RWPE2 (cell line): Measurements from ENCODE around the gene SMYD3.
A peak's percentile ranks its signal among the peaks of the same experiment; 100 is the strongest.

Experiments used
- ATAC-seq: fragments of 200-7000 bp; cut with Tn5 transposase; 3 replicates; pipeline ENCODE4 v1.9.1; 2021; ENCODE audit warnings: low read depth
- DNase-seq: peaks from one replicate; pipeline ENCODE4 v3.0.0-alpha.2; 2020; ENCODE audit warnings: low spot score
- H3K27ac ChIP-seq: fragments of 450-650 bp; 2 replicates; pipeline ENCODE4 v1.5.1; 2017; ENCODE audit warnings: mild to moderate bottlenecking; ENCODE audit not compliant: poor library complexity, severe bottlenecking
- H3K27me3 ChIP-seq: fragments of 250-450 bp; sonication (Bioruptor Pico); 2 replicates; pipeline ENCODE4 v1.5.1; 2021; ENCODE audit warnings: mild to moderate bottlenecking, moderate library complexity; ENCODE audit not compliant: insufficient read depth, poor library complexity, severe bottlenecking
- H3K36me3 ChIP-seq: fragments of 250-450 bp; sonication (Bioruptor Pico); 2 replicates; pipeline ENCODE4 v1.5.1; 2020; ENCODE audit warnings: low read depth, mild to moderate bottlenecking, moderate library complexity
- H3K4me1 ChIP-seq: fragments of 250-450 bp; sonication (Bioruptor Pico); 2 replicates; pipeline ENCODE4 v1.5.1; 2021; ENCODE audit warnings: mild to moderate bottlenecking, moderate library complexity; ENCODE audit not compliant: insufficient read depth, poor library complexity, severe bottlenecking
- H3K4me3 ChIP-seq: fragments of 250-450 bp; sonication (Bioruptor Pico); 2 replicates; pipeline ENCODE4 v1.5.1; 2021; ENCODE audit warnings: mild to moderate bottlenecking, moderate library complexity; ENCODE audit not compliant: severe bottlenecking
- H3K9me3 ChIP-seq: fragments of 250-450 bp; sonication (Bioruptor Pico); 2 replicates; pipeline ENCODE4 v1.5.1; 2021; ENCODE audit warnings: mild to moderate bottlenecking, moderate library complexity; ENCODE audit not compliant: severe bottlenecking
- CTCF ChIP-seq: fragments of 450-650 bp; IDR thresholded peaks from one replicate; pipeline ENCODE4 v1.5.1; 2017; ENCODE audit warnings: mild to moderate bottlenecking, moderate library complexity; ENCODE audit not compliant: poor library complexity, severe bottlenecking

SMYD3 gene

GRCh38 chr1:246001142-246001836 lies 505.8 kb downstream of the SMYD3 start:
- no peak for TF ChIP-seq CTCF
- no peak overlapping the region for H3K27ac ChIP-seq
- H3K9me3 ChIP-seq: no peaks in the 10 kb centered on the region
- no peaks in the 10 kb centered on the region for H3K27me3 ChIP-seq
- H3K4me3 ChIP-seq: no peak overlapping the region
- peaks cover 7% of the 10 kb centered on the region for H3K4me1 ChIP-seq
- ATAC-seq (no peak), DNase-seq (no peak)
- no peaks in the 10 kb centered on the region for H3K36me3 ChIP-seq

GRCh38 chr1:246000638-246001015 lies 506.5 kb downstream of the SMYD3 start:
- Histone ChIP-seq H3K4me3 (no peak overlapping the region), H3K4me1 (peaks cover 7% of the 10 kb centered on the region), H3K36me3 (no peaks in the 10 kb centered on the region), H3K27ac (no peak overlapping the region), H3K9me3 (no peaks in the 10 kb centered on the region), H3K27me3 (no peaks in the 10 kb centered on the region)
- no peak for TF ChIP-seq CTCF
- DNase-seq: no peak
- ATAC-seq: no peak

- Histone ChIP-seq H3K4me1 (peaks cover 7% of the 10 kb centered on the region), H3K27me3 (no peaks in the 10 kb centered on the region), H3K27ac (no peak overlapping the region), H3K4me3 (no peak overlapping the region), H3K36me3 (no peaks in the 10 kb centered on the region), H3K9me3 (no peaks in the 10 kb centered on the region)
- TF ChIP-seq CTCF: no peak
- no peak for ATAC-seq
- DNase-seq: no peak
These were observed 507.1 kb downstream of the SMYD3 start for GRCh38 chr1:245999697-246000637.

- TF ChIP-seq CTCF: no peak
- no peak overlapping the region for H3K4me3 ChIP-seq
- peak overlapping the region; percentile 13 for H3K27ac ChIP-seq
- peak; percentile 83 for ATAC-seq
- no peak for DNase-seq
- no peaks in the 10 kb centered on the region for H3K36me3 ChIP-seq
- no peaks in the 10 kb centered on the region for H3K27me3 ChIP-seq
- H3K4me1 ChIP-seq: peaks cover 7% of the 10 kb centered on the region
- no peaks in the 10 kb centered on the region for H3K9me3 ChIP-seq
These were observed 509.4 kb downstream of the SMYD3 start for GRCh38 chr1:245997471-245998258.
